ENCODE measurements around the gene VSIG10L. TPM values are rescaled to one million over a fixed set of nuclear protein-coding genes. Genes with fewer than 3 reads are reported as not detected.

The VSIG10L gene
- total RNA-seq, 1 donor from 2014 or later, result 2.3 TPM

DNA sequence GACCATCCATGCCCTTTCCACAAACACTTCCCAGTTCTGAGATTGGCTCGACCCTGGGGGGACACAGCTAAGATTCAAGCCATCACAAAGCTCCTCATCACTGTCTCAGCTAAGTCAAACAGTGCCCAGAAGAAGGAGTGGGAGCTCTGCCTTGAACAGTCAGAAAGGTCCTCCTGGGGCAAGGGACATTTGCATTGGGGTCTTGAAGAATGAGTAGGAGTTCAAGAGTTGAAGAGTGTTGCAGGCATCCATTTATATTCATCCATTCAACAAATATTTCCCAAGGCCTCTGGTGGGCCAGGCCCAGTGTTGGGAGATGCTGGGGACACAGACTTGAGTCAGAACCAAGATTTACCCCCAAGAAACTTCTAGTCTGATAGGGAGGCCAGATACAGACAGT is 24.0 kb downstream of the VSIG10L start:
- DNase-seq, result no peak

- no peak for DNase-seq
Measured at GRCh38 chr19:51317376-51317775, 24.6 kb downstream of the VSIG10L start.

DNA sequence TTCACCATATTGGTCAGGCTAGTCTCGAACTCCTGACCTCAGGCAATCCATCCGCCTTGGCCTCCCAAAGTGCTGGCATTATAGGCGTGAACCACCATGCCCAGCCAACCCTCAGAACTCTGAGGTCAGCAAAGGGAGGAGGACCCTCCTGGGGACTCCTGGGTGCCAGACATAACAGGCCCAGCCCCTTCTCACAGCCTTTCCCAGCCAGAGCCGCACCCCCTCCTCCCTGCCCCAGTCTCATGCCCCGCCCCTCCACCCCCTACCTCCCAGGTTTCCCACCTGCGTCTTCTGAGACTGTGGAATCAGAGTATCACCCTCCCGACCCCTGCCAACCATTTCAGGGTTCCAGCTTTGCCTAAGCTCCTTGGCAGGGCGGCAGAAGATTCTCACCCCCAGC is 25.3 kb downstream of the VSIG10L start:
- no peak for DNase-seq

GRCh38 chr19:51311351-51312257 is 30.3 kb downstream of the VSIG10L start, which contains the start of gene IGLON5:
Gene IGLON5 (plus strand): TSS chr19:51311644. CDS start chr19:51311848, 204 bp downstream.
- no peak for DNase-seq

DNA sequence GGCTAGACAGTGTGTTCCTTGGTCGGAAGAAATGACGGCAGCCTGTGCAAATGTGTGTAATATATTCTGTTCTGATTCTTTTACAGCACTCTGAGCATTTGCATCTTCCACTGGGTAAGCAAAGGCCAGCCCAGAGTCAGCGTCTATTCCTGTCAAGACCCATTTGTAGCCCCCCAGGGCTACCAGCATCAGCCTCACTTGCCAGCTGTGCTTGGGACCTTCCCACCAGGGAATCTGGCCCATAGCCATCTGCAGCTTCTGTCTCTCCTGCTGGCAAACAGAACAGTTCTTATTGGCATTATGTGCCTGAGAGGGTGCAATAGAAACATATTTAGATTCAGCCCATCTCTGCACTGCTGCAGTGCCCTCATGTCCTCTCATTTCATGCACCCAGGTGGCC is 36.5 kb downstream of the VSIG10L start:
- DNase-seq, result no peak

DNA sequence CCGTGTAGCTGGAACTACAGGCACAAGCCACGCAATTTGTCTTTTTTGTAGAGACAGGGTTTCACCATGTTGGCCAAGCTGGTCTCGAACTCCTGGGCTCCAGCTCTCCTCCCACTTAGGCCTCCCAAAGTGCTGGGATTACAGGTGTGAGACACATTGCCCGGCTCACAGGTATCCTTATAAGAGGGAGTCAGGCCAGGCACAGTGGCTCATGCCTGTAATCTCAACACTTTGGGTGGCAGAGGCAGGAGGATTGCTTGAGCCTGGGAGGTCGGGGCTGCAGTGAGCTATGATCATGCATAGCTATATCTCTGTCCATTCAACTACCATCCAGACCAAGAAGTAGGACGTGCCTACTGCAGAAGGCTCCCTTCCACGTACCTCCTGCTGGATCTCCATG is 40.7 kb downstream of the VSIG10L start:
- DNase-seq, result no peak

- DNase-seq, result no peak
Measured at GRCh38 chr19:51297406-51297805, 44.5 kb downstream of the VSIG10L start.

- no peak for DNase-seq
Measured at GRCh38 chr19:51296336-51297093, 45.4 kb downstream of the VSIG10L start.

GRCh38 chr19:51295382-51296126 is 46.4 kb downstream of the VSIG10L start:
- no peak for DNase-seq

- DNase-seq, result no peak
Measured at GRCh38 chr19:51294977-51295375, 47.0 kb downstream of the VSIG10L start.

DNA sequence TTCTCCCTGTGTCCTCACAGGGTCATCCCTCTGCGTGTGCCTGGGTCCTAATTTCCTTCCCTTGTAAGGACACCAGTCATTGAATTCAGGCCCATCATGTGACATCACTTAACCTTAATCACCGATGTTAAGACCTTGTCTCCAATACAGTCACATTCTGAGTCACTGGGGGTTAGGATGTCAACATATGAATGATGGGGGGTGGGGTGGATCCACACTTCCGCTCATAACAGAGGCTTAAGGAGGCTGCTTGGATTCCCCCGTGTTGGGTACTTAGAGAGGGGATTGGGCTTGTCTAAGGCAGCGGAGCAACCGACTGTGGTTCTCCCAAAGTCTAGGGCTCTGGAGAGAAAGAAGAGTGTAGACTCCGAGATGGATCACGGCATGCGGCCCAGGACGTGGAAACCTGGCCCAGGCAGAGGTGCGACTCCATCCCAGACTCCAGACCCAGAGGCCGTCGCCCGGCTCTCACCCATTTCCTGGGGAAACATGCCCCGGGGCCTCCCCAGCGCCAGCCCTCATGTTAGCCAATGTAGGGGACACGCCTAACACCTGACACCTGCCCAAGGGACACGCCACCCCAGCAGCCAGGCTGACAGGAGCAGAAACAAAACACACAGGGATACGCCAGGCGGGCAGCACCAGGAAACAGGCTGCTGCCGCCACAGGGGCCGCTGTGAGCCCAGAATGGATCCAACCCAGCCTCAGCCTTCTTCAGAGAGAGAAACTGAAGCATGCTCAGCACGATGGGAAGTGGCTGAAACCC is 47.5 kb downstream of the VSIG10L start:
- no peak for DNase-seq

DNA sequence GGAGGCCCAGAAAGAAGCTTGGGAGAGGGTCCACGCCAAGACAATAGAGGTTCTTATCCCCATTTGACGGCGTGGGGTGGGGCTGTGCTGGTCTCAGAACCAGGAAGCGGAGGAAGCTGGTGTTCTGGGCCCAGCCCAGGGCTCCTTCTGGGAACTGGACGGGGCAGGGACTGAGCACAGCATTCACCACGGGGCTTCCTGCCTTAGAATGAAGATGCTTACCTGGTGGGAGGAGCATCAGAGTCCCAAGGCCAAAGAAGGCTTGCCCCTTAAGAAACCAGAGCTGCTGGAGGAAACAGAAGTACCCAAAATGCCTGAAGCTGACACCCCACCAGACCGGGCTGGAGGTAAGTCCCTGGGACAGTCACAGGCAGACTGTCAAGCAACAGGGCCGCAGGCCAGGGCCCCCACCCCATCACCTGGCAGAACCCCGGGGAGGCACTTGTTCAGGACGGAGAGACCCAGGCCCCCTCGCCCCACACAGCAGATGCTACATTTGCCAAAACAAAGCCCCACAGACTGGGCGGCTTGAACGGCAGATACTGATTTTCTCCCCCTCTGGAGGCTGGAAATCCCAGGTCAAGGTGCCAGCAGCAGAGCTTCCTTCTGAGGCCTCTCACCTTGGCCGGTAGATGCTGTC is 48.2 kb downstream of the VSIG10L start:
- DNase-seq, result no peak

DNA sequence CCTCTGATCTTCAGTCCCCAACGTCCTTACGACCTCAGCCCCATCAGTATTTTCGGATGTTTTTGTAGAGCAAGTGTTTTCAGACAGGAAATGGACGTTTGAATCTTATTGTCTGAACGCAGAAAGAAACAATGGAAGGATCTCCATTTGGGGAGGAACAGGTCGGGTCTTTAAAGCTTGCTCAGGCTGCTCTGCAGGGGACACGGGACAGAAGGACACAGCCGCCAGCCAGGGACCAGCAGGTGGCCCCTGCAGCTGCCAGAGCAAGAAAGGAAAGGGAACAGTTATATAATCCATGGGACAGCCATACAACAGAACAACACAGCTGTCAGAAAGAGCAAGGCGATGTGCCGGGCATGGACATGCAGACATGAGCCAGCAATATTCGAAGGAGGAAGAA is 49.0 kb downstream of the VSIG10L start:
- no peak for DNase-seq

GRCh38 chr19:51289635-51290034 is 52.3 kb downstream of the VSIG10L start:
- DNase-seq, result no peak

DNA sequence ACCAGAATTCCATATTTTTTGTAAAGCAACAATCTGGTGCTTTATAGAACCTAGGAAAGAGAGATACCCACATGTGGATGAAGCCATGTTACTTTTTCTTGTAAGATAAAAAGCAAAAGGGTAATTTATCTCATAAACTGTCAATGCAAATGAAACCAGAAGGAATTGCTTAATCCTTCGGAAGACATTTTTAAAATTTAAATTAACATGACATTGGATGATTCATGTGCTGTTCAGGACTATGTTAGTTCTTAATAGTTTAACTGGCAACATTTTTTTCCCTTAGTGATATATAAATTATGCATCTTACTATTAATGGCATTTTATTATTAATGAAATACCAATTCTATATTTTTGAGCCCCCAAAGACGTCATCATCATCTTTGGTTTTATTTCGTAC is 56.3 kb downstream of the VSIG10L start:
- no peak for DNase-seq

- DNase-seq, result no peak
Measured at GRCh38 chr19:51282335-51282734, 59.6 kb downstream of the VSIG10L start.

Other genes with a start within 250 kb of the VSIG10L start
- 2.4 TPM for gene CTU1, start 233.7 kb downstream of the VSIG10L start, total RNA-seq
- 3.1 TPM for gene SIGLEC9, start 217.2 kb downstream of the VSIG10L start, total RNA-seq
- gene SIGLEC7, start 199.8 kb downstream of the VSIG10L start, total RNA-seq, result 0.49 TPM
- gene CD33, start 117.1 kb downstream of the VSIG10L start, total RNA-seq, result 4.5 TPM
- gene SIGLECL1, start 91.1 kb downstream of the VSIG10L start, total RNA-seq, result not detected
- gene IGLON5, start 30.5 kb downstream of the VSIG10L start, total RNA-seq, result not detected
- 40.7 TPM for gene ETFB, start 24.2 kb upstream of the VSIG10L start, total RNA-seq
- not detected for gene CLDND2, start 26.9 kb upstream of the VSIG10L start, total RNA-seq
- gene NKG7, start 30.5 kb upstream of the VSIG10L start, total RNA-seq, result 7.5 TPM
- gene LIM2, start 45.8 kb upstream of the VSIG10L start, total RNA-seq, result not detected
- gene C19orf84, start 48.5 kb upstream of the VSIG10L start, total RNA-seq, result not detected
- gene SIGLEC10, start 75.5 kb upstream of the VSIG10L start, total RNA-seq, result 1.7 TPM
- 0.59 TPM for gene SIGLEC8, start 116.3 kb upstream of the VSIG10L start, total RNA-seq
- not detected for gene CEACAM18, start 136.4 kb upstream of the VSIG10L start, total RNA-seq
- gene SIGLEC12, start 159.7 kb upstream of the VSIG10L start, total RNA-seq, result not detected
- gene SIGLEC6, start 189.5 kb upstream of the VSIG10L start, total RNA-seq, result 1.6 TPM
- 4.8 TPM for gene ZNF175, start 229.1 kb upstream of the VSIG10L start, total RNA-seq